ENCODE data around the gene SVOP. TPM values are rescaled to one million over a fixed set of nuclear protein-coding genes. Genes with fewer than 3 reads are reported as not detected.

The SVOP gene
- total and polyA plus RNA-seq, 7 donors, result 0.04 to 0.45 (median 0.08) TPM; not detected in 2

DNA sequence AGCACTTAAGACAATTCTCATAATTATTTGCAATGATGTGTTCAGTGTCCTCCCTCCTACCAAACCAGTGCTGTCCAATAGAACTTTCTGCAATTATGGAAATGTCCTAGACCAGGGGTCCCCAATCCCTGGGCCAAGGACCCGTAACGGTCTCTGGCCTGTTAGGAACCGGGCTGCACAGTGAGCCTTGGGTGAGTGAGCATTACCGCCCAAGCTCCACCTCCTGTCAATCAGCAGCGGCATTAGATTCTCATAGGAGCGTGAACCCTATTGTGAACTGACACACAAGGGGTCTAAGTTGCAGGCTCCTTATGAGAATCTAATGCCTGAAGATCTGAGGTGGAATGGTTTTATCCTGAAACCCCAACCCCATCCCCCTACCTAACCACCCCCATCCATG is 3.9 kb downstream of the SVOP start:
- H3K4me3 ChIP-seq, result no peak overlapping the region
- TF ChIP-seq, protein P1, sequence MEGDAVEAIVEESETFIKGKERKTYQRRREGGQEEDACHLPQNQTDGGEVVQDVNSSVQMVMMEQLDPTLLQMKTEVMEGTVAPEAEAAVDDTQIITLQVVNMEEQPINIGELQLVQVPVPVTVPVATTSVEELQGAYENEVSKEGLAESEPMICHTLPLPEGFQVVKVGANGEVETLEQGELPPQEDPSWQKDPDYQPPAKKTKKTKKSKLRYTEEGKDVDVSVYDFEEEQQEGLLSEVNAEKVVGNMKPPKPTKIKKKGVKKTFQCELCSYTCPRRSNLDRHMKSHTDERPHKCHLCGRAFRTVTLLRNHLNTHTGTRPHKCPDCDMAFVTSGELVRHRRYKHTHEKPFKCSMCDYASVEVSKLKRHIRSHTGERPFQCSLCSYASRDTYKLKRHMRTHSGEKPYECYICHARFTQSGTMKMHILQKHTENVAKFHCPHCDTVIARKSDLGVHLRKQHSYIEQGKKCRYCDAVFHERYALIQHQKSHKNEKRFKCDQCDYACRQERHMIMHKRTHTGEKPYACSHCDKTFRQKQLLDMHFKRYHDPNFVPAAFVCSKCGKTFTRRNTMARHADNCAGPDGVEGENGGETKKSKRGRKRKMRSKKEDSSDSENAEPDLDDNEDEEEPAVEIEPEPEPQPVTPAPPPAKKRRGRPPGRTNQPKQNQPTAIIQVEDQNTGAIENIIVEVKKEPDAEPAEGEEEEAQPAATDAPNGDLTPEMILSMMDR (IDR thresholded peaks at IDR 0.05), result no peak
- no peaks in the 10 kb centered on the region for H3K9me3 ChIP-seq
- H3K4me1 ChIP-seq, result no peaks in the 10 kb centered on the region
- H3K27me3 ChIP-seq (ENCODE audit: insufficient read depth in 3 of 3, low read length in 2 of 3), result peaks cover 0 to 6% (median 0%) of the 10 kb centered on the region in 3 donors
- no peak for ATAC-seq
- H3K27ac ChIP-seq, result no peak overlapping the region
- intact Hi-C loops (cut with DNase I), result no loop called here
- DNase-seq, result no peak
- no peaks in the 10 kb centered on the region for H3K36me3 ChIP-seq (ENCODE audit: insufficient read depth in 1 of 2, low read depth in 1 of 2)
- WGBS, 3 donors, result 75 to 87% (median 79%) methylated on average over 6 of the region's 6 CpGs

DNA sequence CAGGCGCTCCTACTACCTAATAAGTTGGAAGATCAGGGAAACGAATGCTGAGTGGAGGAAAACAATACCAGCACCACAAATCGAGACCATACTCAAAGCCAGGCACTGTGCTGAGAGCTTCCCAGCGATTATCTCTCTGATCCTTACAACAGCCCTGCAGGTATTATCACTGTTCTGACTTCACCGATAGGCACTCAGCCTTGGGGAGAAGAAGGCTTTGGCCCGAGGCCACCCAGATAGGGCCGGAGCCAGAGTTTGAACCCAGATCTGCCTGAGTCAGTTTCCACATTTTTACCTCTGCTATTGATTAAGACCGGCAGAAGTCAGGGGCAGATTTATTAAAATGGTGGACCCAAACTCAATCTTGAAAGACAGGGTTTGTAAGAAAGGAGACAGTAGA is 4.9 kb downstream of the SVOP start:
- Histone ChIP-seq H3K4me1 (no peaks in the 10 kb centered on the region), H3K36me3 (ENCODE audit: insufficient read depth in 1 of 2, low read depth in 1 of 2) (no peaks in the 10 kb centered on the region), H3K9me3 (no peaks in the 10 kb centered on the region), H3K27ac (no peak overlapping the region), H3K27me3 (ENCODE audit: insufficient read depth in 3 of 3, low read length in 2 of 3) (peaks cover 0 to 6% (median 0%) of the 10 kb centered on the region in 3 donors), H3K4me3 (no peak overlapping the region)
- TF ChIP-seq, protein P1 (IDR thresholded peaks at IDR 0.05), result no peak
- 71 to 84% (median 74%) methylated on average over 8 of the region's 8 CpGs for WGBS, 3 donors
- no peak for DNase-seq
- no peak for ATAC-seq
- intact Hi-C loops (cut with DNase I), result no loop called here

DNA sequence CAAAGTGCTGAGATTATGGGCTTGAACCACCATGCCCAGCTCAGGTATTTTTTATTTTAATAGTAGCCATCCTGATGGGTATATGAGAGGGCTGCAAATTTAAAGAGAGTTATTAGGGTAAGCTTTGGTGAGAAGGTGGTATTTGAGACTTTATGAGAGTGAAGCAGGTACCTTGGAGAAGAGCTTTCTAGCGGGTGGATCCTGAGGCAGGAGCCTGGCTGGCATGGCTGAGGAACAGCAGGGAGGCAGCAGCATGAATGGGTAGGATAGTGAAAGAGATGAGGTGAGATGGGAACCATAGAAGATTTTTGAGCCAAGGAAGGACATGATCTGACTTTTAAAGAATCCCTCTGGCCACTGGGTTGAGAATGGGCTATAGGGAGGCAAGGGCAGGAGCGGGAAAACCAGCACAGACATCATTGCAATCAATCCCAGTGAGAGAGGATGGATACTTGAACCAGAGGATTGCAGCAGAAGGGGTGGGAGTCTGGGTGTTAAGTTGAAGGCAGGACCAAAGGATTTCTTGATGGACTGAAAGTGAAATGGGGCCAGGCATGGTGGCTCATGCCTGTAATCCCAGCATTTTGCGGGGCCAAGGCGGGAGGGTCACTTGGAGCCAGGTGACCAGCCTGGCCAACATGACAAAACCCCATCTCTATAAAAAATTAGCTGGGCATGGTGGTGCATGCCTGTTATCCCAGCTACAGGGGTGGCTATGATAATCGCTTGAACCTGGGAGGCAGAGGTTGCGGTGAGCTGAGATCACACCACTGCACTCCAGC is 5.7 kb downstream of the SVOP start:
- WGBS, 3 donors, result 86 to 91% (median 89%) methylated on average over 6 of the region's 6 CpGs
- no peaks in the 10 kb centered on the region for H3K36me3 ChIP-seq (ENCODE audit: insufficient read depth in 1 of 2, low read depth in 1 of 2)
- H3K4me3 ChIP-seq, result no peak overlapping the region
- intact Hi-C loops (cut with DNase I), result no loop called here
- DNase-seq, result no peak
- no peak overlapping the region for H3K27ac ChIP-seq
- ATAC-seq, result no peak
- no peaks in the 10 kb centered on the region for H3K9me3 ChIP-seq
- no peaks in the 10 kb centered on the region for H3K4me1 ChIP-seq
- TF ChIP-seq, protein P1 (IDR thresholded peaks at IDR 0.05), result no peak
- peaks cover 0 to 6% (median 0%) of the 10 kb centered on the region in 3 donors for H3K27me3 ChIP-seq (ENCODE audit: insufficient read depth in 3 of 3, low read length in 2 of 3)

DNA sequence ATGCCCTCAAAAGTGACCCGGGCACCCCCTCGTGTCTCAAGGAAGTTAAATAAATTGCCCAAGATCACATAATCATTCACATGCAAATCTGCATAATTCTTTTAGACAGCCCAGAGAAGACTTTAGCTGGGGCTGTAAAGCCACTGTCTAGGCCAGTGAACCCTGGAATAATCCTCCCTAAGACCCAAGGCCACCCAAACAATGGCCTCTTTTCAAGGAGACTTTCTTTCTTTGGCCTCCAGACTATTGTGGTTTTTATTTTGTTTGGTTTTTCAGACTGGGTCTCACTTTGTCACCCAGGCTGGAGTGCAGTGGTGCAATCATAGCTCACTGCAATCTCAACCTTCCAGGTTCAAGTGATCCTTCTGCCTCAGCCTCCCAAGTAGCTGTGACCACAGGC is 10.6 kb downstream of the SVOP start:
- TF ChIP-seq, protein P1 (IDR thresholded peaks at IDR 0.05), result no peak
- intact Hi-C loops (cut with DNase I), result no loop called here
- 74 to 80% (median 79%) methylated on average over 2 of the region's 2 CpGs for WGBS, 3 donors

More for the DNA sequence above, 10.6 kb downstream of the SVOP start:
- DNase-seq, result no peak
- Histone ChIP-seq H3K27me3 (ENCODE audit: insufficient read depth in 3 of 3, low read length in 2 of 3) (peaks cover 0 to 6% (median 0%) of the 10 kb centered on the region in 3 donors), H3K9me3 (no peaks in the 10 kb centered on the region), H3K27ac (no peak overlapping the region), H3K4me3 (no peak overlapping the region), H3K36me3 (ENCODE audit: insufficient read depth in 1 of 2, low read depth in 1 of 2) (no peaks in the 10 kb centered on the region), H3K4me1 (no peaks in the 10 kb centered on the region)
- ATAC-seq, result no peak

All from psoas muscle (tissue), 8 donors.